SHP77 treated with DMSO at 0.1 percent for 48 hours (cell line): ENCODE measurements around the gene MMP15.
"Not testable (repeated sequence)": the region's sequence is repeated elsewhere in the genome, so short reads cannot be mapped to it uniquely, and the experiment has no call there.

Experiments
- DNase-seq: peaks from one replicate; lab custom pipeline; 2025; lab: John Stamatoyannopoulos, UW

MMP15 gene

DNA sequence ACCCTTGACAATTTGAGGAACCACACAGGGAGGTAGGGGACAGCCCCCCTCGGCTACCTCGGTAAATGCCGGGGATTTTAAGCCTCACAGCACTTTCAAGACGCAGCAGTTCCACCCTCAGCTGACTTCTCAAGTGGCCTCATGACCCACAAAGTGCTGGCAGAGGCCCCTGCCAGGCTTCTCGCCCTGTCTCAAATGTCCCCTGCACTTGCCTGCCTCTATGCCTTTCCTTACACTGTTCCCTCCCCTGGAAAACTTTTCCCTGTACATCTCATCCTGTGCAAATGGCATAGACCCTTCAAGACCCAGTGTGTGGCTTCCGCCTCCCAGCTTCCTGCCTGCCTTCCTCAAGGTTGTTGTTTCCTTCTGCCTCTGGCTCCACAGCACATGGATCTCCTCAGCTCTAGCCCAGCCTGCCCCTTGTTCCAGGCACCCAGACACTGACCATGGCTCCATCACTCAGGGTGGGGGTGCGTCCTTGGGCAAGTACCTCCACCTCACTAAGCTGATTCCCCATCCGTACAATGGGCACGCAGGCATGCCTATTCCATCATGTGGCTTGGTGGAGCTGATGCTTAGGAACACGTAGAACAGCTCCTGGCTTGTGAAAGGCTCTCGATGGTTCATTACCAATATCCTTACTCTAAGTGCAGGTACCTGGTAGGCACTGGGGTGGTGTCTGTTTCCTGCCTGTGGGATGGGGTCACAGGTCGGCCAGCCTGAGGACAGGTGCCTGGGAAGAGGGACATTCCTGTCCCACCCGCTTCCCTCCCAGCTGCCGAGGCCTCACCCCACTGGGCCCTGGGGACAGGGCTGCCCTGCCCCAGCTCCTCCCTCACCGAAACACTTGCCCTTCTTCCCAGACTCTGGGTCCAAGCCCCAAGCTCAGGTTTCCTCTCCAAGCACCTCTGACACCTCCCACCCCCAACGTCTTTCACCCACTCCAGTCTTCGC lies 24.0 kb downstream of the MMP15 start:
- no peak for DNase-seq

DNA sequence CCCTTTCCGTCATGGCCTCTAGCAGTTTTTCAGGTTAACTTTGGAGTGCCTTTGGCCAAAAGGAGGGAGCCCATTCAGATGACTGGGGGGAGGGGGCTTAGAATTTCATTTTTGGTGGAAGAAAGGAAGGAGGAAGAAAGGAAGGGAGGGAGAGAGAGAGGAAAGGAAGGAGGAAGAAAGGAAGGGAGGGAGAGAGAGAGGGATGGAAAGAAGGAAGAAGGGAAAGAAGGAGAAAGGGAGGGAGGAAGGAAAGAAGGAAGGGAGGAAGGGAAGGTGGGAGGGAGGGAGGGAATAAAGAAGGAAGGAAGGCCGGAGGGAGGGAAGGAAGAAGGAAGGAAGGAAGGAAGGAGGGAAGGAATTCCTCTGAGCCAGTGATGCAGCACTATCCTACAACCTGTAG lies 25.7 kb downstream of the MMP15 start:
- DNase-seq, result no peak

- no peak for DNase-seq
These were observed 26.5 kb downstream of the MMP15 start for GRCh38 chr16:58051821-58052603.

DNA sequence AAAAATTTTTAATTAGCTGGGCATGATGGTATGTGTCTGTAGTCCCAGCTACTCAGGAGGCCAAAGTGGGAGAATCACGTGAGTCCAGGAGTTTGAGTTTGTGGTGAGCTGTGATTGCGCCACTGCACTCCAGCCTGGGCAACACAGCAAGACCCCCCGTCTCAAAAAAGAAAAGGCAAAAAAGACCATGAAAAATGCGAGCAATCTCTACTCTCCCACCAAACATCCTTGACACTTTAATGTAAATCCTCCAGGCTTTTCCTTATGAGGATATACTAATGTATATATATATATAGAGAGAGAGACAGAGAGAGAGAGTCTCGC lies 28.1 kb downstream of the MMP15 start:
- DNase-seq, result no peak

GRCh38 chr16:58054289-58054688 lies 28.7 kb downstream of the MMP15 start:
- DNase-seq, result no peak

- DNase-seq, result no peak
These were observed 31.0 kb downstream of the MMP15 start for GRCh38 chr16:58056580-58056979.

DNA sequence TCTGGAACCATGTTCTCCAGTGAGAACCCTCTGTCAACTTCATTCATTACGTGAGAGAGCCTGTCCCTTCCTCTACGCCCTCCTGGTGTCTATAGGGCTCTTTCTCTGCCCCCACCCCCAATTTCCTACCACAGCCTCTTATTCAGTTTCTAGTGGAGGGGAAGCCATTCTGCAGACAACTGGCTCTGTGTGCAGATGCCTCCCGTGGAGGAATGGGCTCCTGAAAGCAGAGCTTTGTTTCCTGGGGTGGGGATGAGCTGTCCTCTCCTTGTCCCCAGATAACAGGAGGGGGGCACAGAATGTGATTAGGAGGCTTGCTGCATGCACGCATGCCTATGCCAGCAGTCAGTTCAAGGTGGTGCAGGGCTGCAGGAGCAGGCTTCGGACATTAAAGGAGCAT lies 31.6 kb downstream of the MMP15 start:
- DNase-seq, result no peak

DNA sequence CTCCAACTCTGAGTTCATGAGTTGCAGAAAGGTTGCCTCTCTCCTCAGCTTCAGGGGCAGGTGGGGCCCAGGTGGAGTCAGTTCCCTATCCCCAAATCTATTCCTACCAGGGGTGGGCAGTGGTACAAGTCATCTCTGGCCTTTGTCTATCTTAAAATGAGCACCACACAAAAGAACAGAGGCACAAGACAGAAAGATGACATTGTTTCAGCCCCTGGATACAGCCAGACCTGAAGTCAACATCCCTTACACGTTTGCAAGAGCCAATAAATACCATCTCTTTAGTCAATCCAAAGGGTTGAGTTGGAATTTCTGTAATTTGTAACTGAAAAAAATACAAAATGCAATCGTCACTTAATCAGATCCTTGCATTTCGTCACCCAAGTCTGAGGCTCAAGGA lies 32.2 kb downstream of the MMP15 start:
- no peak for DNase-seq

- no peak for DNase-seq
These were observed 37.3 kb downstream of the MMP15 start for GRCh38 chr16:58062821-58063220.

- DNase-seq, result no peak
These were observed 38.0 kb downstream of the MMP15 start for GRCh38 chr16:58063377-58064076.

GRCh38 chr16:58070585-58070984 lies 45.0 kb downstream of the MMP15 start:
- DNase-seq, result no peak

GRCh38 chr16:58072134-58072533 lies 46.6 kb downstream of the MMP15 start:
- DNase-seq, result not testable (repeated sequence)

DNA sequence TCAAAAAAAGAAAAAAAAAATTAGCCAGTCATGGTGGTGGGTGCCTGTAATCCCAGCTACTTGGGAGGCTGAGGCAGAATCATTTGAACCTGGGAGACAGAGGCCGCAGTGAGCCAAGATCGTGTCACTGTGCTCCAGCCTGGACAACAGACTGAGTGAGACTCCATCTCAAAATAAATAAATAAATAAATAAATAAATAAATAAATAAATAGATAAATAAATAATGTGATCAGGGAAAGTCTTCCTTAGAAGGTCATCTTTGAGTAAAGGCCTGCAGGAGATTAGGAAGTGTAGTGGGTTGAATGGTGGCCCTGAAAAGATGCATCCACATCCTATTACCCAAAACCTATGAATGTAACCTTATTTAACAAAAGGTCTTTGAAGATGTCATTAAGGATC lies 47.5 kb downstream of the MMP15 start:
- not testable (repeated sequence) for DNase-seq

- DNase-seq, result no peak
These were observed 49.1 kb downstream of the MMP15 start for GRCh38 chr16:58074657-58075056.

- DNase-seq, result no peak
These were observed 51.0 kb downstream of the MMP15 start for GRCh38 chr16:58076514-58076913.

DNA sequence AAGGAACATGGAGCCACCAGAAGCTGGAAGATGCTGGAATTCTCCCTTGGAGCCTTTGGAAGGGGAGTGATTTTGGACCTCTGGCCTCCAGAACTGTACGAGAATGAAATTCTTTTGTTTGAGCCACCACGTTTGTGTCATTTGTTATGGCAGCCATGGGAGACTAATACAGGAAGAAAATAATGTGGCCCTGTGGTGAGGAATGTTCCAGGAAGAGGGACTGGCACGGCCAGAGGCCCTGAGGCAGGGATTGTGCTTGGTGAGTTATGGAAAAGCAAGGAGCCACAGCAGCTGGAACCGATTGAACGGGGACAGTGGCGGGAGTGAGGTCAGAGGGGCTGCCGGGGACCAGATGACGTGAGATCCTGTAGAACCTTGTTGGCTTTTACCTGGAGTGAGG lies 52.2 kb downstream of the MMP15 start:
- no peak for DNase-seq

DNA sequence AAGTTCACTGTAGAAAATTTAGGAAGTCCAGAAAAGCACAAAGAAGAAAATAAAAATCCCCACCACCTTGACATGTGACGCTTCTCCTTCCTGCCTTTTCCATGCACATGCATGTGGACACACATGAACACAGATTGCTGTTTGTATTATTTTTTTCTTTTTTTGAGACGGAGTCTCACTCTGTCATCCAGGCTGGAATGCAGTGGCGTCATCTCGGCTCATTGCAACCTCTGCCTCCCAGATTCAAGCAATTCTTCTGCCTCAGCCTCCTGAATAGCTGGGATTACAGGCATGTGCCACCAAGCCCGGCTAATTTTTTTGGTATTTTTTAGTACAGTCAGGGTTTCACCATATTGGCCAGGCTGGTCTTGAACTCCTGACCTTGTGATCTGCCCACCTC lies 55.1 kb downstream of the MMP15 start:
- not testable (repeated sequence) for DNase-seq

- no peak for DNase-seq
These were observed 56.8 kb downstream of the MMP15 start for GRCh38 chr16:58082381-58082780.

DNA sequence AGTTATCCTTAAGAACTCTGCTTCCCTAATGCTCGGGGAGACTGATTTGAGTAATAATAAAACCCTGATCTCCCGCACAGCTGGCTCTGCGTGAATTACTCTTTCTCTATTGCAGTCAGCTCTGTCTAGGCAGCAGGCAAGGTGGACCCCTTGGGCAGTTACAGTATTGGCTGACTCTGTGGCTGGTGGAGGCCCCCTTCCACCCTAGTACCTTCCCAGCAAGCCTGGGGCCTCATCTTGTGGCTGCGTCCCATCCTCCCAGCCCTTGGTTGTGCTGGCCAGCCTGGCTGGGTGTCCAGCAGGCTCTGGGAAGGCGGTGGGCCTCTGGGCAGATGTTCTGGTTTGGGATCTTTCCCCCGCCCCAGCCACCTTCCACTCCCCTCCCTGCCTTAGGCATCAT lies 59.1 kb downstream of the MMP15 start:
- no peak for DNase-seq

GRCh38 chr16:58085171-58085570 lies 59.6 kb downstream of the MMP15 start:
- no peak for DNase-seq

- no peak for DNase-seq
These were observed 60.2 kb downstream of the MMP15 start for GRCh38 chr16:58085584-58086251.
